Activated CD4-positive, alpha-beta T cell treated with anti-CD3 and anti-CD28 coated beads, Interleukin-2, amount 50 U/mL, for 1 hour (primary cell): ENCODE results near the gene BMI1.
"Not testable (repeated sequence)": the region's sequence is repeated elsewhere in the genome, so short reads cannot be mapped to it uniquely, and the experiment has no call there.

ENCODE experiments used
- DNase-seq: peaks from one replicate; pipeline ENCODE4 v3.0.0-alpha.2; 2020

BMI1 gene

GRCh38 chr10:22340329-22341189 lies 19.7 kb downstream of the BMI1 start:
- peak; percentile 44 for DNase-seq

GRCh38 chr10:22341190-22341925 lies 20.5 kb downstream of the BMI1 start:
- DNase-seq = no peak

GRCh38 chr10:22341926-22342196 lies 21.0 kb downstream of the BMI1 start:
- DNase-seq = no peak

- no peak for DNase-seq
These were observed 21.5 kb downstream of the BMI1 start for GRCh38 chr10:22342421-22342820.

- DNase-seq = no peak
These were observed 22.8 kb downstream of the BMI1 start for GRCh38 chr10:22343731-22344130.

GRCh38 chr10:22344249-22344648 lies 23.4 kb downstream of the BMI1 start:
- no peak for DNase-seq

- DNase-seq = no peak
These were observed 23.9 kb downstream of the BMI1 start for GRCh38 chr10:22344781-22345300.

GRCh38 chr10:22345301-22346095 lies 24.6 kb downstream of the BMI1 start, which contains the start of gene SPAG6:
Gene SPAG6 (plus strand): TSS chr10:22345496. CDS start chr10:22345612, 116 bp downstream.
- no peak for DNase-seq

GRCh38 chr10:22346096-22346661 lies 25.3 kb downstream of the BMI1 start:
- DNase-seq = no peak

GRCh38 chr10:22349755-22350154 lies 28.9 kb downstream of the BMI1 start:
- DNase-seq = no peak

- no peak for DNase-seq
These were observed 30.3 kb downstream of the BMI1 start for GRCh38 chr10:22351131-22351703.

GRCh38 chr10:22356324-22356873 lies 35.5 kb downstream of the BMI1 start:
- DNase-seq = no peak

GRCh38 chr10:22357770-22358169 lies 36.9 kb downstream of the BMI1 start:
- DNase-seq = not testable (repeated sequence)

- DNase-seq = no peak
These were observed 42.4 kb downstream of the BMI1 start for GRCh38 chr10:22363305-22363704.

GRCh38 chr10:22364407-22365140 lies 43.7 kb downstream of the BMI1 start:
- DNase-seq = no peak

- no peak for DNase-seq
These were observed 44.3 kb downstream of the BMI1 start for GRCh38 chr10:22365233-22365632.

- DNase-seq = no peak
These were observed 44.9 kb downstream of the BMI1 start for GRCh38 chr10:22365644-22366434.

GRCh38 chr10:22366435-22366703 lies 45.5 kb downstream of the BMI1 start:
- no peak for DNase-seq

GRCh38 chr10:22366771-22367170 lies 45.9 kb downstream of the BMI1 start:
- no peak for DNase-seq

GRCh38 chr10:22367471-22367870 lies 46.6 kb downstream of the BMI1 start:
- DNase-seq = no peak

- no peak for DNase-seq
These were observed 47.5 kb downstream of the BMI1 start for GRCh38 chr10:22368402-22368801.
